HepG2 (cell line): ENCODE results near the gene ICE2. TPM values are rescaled to one million over a fixed set of nuclear protein-coding genes. Genes with fewer than 3 reads are reported as not detected.

Experiments
- CEBPB ChIP-seq: IDR thresholded peaks from 2 replicates; pipeline ENCODE4 v1.6.1; 2011; ENCODE audit warnings: low read depth, low read length, improper control_type of control experiment, borderline replicate concordance
- FOSL1 ChIP-seq: sonication (generic); formaldehyde crosslinking; IDR thresholded peaks from 2 replicates; pipeline ENCODE4 v1.9.0; 2021; ENCODE audit warnings: missing genetic modification reagents, borderline replicate concordance
- MED8 ChIP-seq: sonication (generic); formaldehyde crosslinking; IDR thresholded peaks from 2 replicates; pipeline ENCODE4 v1.8.1; 2023; ENCODE audit warnings: mild to moderate bottlenecking, missing genetic modification reagents; ENCODE audit not compliant: insufficient replicate concordance
- MZF1 ChIP-seq: sonication (generic); formaldehyde crosslinking; IDR thresholded peaks from 2 replicates; pipeline ENCODE4 v1.8.1; 2023; ENCODE audit warnings: mild to moderate bottlenecking, missing genetic modification reagents, borderline replicate concordance
- NR2F2 ChIP-seq: IDR thresholded peaks from 2 replicates; pipeline ENCODE4 v1.6.1; 2012; ENCODE audit warnings: low read depth, inconsistent platforms, borderline replicate concordance
- SPEN ChIP-seq: sonication (generic); formaldehyde crosslinking; IDR thresholded peaks from 2 replicates; pipeline ENCODE4 v1.5.1; 2020; ENCODE audit warnings: low read depth, mild to moderate bottlenecking, missing genetic modification reagents
- SRF ChIP-seq: IDR thresholded peaks from 2 replicates; pipeline ENCODE4 v1.6.1; 2011; ENCODE audit warnings: mild to moderate bottlenecking, low read depth, low read length, moderate library complexity
- SSRP1 ChIP-seq: IDR thresholded peaks from 2 replicates; pipeline ENCODE4 v1.6.1; 2016; ENCODE audit warnings: control low read depth
- TARDBP ChIP-seq: sonication (generic); formaldehyde crosslinking; IDR thresholded peaks from 2 replicates; pipeline ENCODE4 v1.8.0; 2022; ENCODE audit warnings: mild to moderate bottlenecking, missing genetic modification reagents
- ZBTB20 ChIP-seq: sonication (generic); formaldehyde crosslinking; IDR thresholded peaks from 2 replicates; pipeline ENCODE4 v1.8.1; 2023; ENCODE audit warnings: missing genetic modification reagents, low read depth, mild to moderate bottlenecking, borderline replicate concordance
- ZC3H4 ChIP-seq: sonication (generic); formaldehyde crosslinking; IDR thresholded peaks from 2 replicates; pipeline ENCODE4 v1.4.0; 2020; ENCODE audit warnings: missing genetic modification reagents, borderline replicate concordance
- ZMAT3 ChIP-seq: sonication (generic); formaldehyde crosslinking; conservative IDR thresholded peaks from 2 replicates; pipeline ENCODE4 v1.7.0; 2021; ENCODE audit warnings: missing genetic modification reagents
- ZNF10 ChIP-seq: sonication (generic); formaldehyde crosslinking; IDR thresholded peaks from 2 replicates; pipeline ENCODE4 v1.4.0; 2020; ENCODE audit warnings: mild to moderate bottlenecking, low read depth, missing genetic modification reagents, borderline replicate concordance
- ZNF205 ChIP-seq: IDR thresholded peaks from 2 replicates; pipeline ENCODE4 v1.6.1; 2018; ENCODE audit warnings: missing biosample characterization, missing genetic modification reagents
- ZNF34 ChIP-seq: sonication (generic); formaldehyde crosslinking; IDR thresholded peaks from 2 replicates; pipeline ENCODE4 v1.4.0; 2020; ENCODE audit warnings: mild to moderate bottlenecking, missing genetic modification reagents, borderline replicate concordance
- ZNF550 ChIP-seq: sonication (generic); formaldehyde crosslinking; IDR thresholded peaks from 2 replicates; pipeline ENCODE4 v1.4.0; 2020; ENCODE audit warnings: mild to moderate bottlenecking, missing genetic modification reagents, borderline replicate concordance
- ZNF772 ChIP-seq: sonication (generic); formaldehyde crosslinking; IDR thresholded peaks from 2 replicates; pipeline ENCODE4 v1.5.0; 2020; ENCODE audit warnings: mild to moderate bottlenecking, missing genetic modification reagents
- polyA plus RNA-seq, 8 experiments: library from polyadenylated mRNA; depleted of rRNA in 3 of 8; stranded (reverse) in 7 of 8; unstranded in 1 of 8; fragments of >200 nt; fragmentation: Illumina TruSeq in 4 of 8; extraction: Trizol in 4 of 8; gene quantifications; 2 replicates each; pipeline versions ENCODE4 v1.2.1 to v1.2.3, GENCODE V29; 2011 to 2016; ENCODE audit warnings: low read depth in 4 of 8, missing spikeins in 1 of 8, mixed read lengths in 1 of 8; ENCODE audit not compliant: insufficient read depth in 1 of 8
- total RNA-seq, 5 experiments: library from RNA; depleted of rRNA; stranded (reverse); fragments of >200 nt; fragmentation: Illumina TruSeq; extraction: Trizol; gene quantifications; 2 replicates each; pipeline ENCODE4 v1.2.3, GENCODE V29; 2016; ENCODE audit warnings: low read depth in 1 of 5
- TF ChIP-seq, protein P1 (sequence below): sonication (generic); formaldehyde crosslinking; IDR thresholded peaks from 2 replicates; pipeline ENCODE4 v1.4.0; 2020; ENCODE audit warnings: missing genetic modification reagents
- TF ChIP-seq, protein P2 (sequence below): sonication (generic); formaldehyde crosslinking; IDR thresholded peaks from 2 replicates; pipeline ENCODE4 v1.5.0; 2020; ENCODE audit warnings: mild to moderate bottlenecking, missing genetic modification reagents
- TF ChIP-seq, protein P3 (sequence below): sonication (generic); formaldehyde crosslinking; IDR thresholded peaks from 2 replicates; pipeline ENCODE4 v1.8.0; 2022; ENCODE audit warnings: missing genetic modification reagents, mild to moderate bottlenecking, moderate library complexity, borderline replicate concordance
- TF ChIP-seq, protein P4 (sequence below): IDR thresholded peaks from 2 replicates; pipeline ENCODE4 v1.6.1; 2012; ENCODE audit warnings: inconsistent platforms
- TF ChIP-seq, protein P5 (sequence below): sonication (generic); formaldehyde crosslinking; IDR thresholded peaks from 2 replicates; pipeline ENCODE4 v1.5.0; 2020; ENCODE audit warnings: mild to moderate bottlenecking, missing genetic modification reagents

The ICE2 gene
- total and polyA plus RNA-seq, 2 of the 13 experiments (the other 11 are each of a cell fraction or from before 2014, with no cell fraction given): 24.8 to 26.4 TPM

DNA sequence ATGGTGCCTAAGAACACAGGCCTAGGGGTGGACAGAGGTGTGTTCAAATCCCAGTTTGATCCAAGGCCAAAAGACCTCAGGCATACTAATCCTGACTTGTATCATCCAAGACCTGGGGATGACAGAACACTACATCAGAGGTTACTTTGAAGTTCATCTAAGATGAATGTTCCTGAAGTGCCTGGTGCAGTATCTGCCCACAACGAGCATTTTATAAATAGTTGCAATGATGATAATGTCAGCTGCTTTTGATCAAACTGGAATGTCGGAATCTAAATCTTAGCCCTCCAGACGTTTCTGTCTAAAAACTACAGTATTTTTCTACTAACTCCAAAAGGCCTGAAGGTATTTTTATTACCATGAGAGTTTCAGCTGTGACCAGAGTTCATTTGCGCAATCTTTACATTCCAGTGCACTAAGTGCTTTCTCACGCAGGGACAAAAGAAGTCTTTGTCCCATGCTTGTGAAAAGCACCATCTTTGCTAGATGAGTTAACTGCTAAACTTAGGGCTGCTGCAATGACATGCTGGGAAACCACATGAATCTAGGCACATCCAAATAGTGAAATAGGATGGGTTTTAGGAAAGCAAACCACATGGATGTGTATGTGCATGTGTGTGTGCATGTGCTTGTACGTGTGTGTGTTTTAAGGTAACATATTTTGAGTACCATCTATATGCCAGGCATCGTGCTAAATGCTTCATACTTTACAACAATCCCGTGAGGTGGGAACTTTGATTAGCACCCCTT, 99.2 kb downstream of the ICE2 start (continued):
- TF ChIP-seq ZNF34 (0 out of 2 replicates have a peak, but pooled peaks have one; percentile 30), ZNF772 (CRISPR knock-in tag) (no peak), ZNF205 (no peak), FOSL1 (no peak), ZBTB20 (CRISPR knock-in tag) (no peak), NR2F2 (0 out of 2 replicates have a peak, but pooled peaks have one; percentile 54), ZNF550 (CRISPR knock-in tag) (no peak), MZF1 (CRISPR knock-in tag) (no peak), SSRP1 (CRISPR knock-in tag) (no peak), SPEN (CRISPR knock-in tag) (peak; percentile 66; the same call in 1 of the 2 replicates), MED8 (CRISPR knock-in tag) (no peak), ZC3H4 (no peak), ZMAT3 (0 out of 2 replicates have a peak, but pooled peaks have one; percentile 51), TARDBP (CRISPR knock-in tag) (peak; percentile 93), SRF (no peak), CEBPB (peak; percentile 99), ZNF10 (CRISPR knock-in tag) (no peak)
- TF ChIP-seq, protein P1, sequence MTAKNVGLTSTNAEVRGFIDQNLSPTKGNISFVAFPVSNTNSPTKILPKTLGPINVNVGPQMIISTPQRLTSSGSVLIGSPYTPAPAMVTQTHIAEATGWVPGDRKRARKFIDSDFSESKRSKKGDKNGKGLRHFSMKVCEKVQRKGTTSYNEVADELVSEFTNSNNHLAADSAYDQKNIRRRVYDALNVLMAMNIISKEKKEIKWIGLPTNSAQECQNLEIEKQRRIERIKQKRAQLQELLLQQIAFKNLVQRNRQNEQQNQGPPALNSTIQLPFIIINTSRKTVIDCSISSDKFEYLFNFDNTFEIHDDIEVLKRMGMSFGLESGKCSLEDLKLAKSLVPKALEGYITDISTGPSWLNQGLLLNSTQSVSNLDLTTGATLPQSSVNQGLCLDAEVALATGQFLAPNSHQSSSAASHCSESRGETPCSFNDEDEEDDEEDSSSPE (CRISPR knock-in tag): no peak
- TF ChIP-seq, protein P2, sequence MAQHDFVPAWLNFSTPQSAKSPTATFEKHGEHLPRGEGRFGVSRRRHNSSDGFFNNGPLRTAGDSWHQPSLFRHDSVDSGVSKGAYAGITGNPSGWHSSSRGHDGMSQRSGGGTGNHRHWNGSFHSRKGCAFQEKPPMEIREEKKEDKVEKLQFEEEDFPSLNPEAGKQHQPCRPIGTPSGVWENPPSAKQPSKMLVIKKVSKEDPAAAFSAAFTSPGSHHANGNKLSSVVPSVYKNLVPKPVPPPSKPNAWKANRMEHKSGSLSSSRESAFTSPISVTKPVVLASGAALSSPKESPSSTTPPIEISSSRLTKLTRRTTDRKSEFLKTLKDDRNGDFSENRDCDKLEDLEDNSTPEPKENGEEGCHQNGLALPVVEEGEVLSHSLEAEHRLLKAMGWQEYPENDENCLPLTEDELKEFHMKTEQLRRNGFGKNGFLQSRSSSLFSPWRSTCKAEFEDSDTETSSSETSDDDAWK (CRISPR knock-in tag): no peak
- TF ChIP-seq, protein P3, sequence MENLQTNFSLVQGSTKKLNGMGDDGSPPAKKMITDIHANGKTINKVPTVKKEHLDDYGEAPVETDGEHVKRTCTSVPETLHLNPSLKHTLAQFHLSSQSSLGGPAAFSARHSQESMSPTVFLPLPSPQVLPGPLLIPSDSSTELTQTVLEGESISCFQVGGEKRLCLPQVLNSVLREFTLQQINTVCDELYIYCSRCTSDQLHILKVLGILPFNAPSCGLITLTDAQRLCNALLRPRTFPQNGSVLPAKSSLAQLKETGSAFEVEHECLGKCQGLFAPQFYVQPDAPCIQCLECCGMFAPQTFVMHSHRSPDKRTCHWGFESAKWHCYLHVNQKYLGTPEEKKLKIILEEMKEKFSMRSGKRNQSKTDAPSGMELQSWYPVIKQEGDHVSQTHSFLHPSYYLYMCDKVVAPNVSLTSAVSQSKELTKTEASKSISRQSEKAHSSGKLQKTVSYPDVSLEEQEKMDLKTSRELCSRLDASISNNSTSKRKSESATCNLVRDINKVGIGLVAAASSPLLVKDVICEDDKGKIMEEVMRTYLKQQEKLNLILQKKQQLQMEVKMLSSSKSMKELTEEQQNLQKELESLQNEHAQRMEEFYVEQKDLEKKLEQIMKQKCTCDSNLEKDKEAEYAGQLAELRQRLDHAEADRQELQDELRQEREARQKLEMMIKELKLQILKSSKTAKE (CRISPR knock-in tag): no peak
- TF ChIP-seq, protein P4, sequence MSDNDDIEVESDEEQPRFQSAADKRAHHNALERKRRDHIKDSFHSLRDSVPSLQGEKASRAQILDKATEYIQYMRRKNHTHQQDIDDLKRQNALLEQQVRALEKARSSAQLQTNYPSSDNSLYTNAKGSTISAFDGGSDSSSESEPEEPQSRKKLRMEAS: peak; percentile 56
- TF ChIP-seq, protein P5, sequence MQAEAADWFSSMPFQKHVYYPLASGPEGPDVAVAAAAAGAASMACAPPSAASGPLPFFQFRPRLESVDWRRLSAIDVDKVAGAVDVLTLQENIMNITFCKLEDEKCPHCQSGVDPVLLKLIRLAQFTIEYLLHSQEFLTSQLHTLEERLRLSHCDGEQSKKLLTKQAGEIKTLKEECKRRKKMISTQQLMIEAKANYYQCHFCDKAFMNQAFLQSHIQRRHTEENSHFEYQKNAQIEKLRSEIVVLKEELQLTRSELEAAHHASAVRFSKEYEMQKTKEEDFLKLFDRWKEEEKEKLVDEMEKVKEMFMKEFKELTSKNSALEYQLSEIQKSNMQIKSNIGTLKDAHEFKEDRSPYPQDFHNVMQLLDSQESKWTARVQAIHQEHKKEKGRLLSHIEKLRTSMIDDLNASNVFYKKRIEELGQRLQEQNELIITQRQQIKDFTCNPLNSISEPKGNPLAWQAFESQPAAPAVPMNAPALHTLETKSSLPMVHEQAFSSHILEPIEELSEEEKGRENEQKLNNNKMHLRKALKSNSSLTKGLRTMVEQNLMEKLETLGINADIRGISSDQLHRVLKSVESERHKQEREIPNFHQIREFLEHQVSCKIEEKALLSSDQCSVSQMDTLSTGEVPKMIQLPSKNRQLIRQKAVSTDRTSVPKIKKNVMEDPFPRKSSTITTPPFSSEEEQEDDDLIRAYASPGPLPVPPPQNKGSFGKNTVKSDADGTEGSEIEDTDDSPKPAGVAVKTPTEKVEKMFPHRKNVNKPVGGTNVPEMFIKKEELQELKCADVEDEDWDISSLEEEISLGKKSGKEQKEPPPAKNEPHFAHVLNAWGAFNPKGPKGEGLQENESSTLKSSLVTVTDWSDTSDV (CRISPR knock-in tag): no peak
